ENCODE measurements around the gene RBM47.

Gene RBM47

GRCh38 chr4:40577588-40578253 lies 51.9 kb downstream of the RBM47 start:
- no peak for TF ChIP-seq L3MBTL2 (conservative IDR thresholded peaks at IDR 0.05)
- TF ChIP-seq SUZ12 (IDR thresholded peaks at IDR 0.05): no peak
- 0 out of 2 replicates have a peak, but pooled peaks have one; percentile 7 for TF ChIP-seq ZNF384 (IDR thresholded peaks at IDR 0.05)
- no peak for TF ChIP-seq TARDBP (IDR thresholded peaks at IDR 0.05)
- no peak for TF ChIP-seq PKNOX1 (IDR thresholded peaks at IDR 0.05)
- CTCF ChIA-PET: no interaction called here
- no peak for DNase-seq (ENCODE audit: extremely low spot score)
- POLR2A ChIA-PET: no interaction called here

- CTCF ChIA-PET: no interaction called here
- TF ChIP-seq CTBP1 (IDR thresholded peaks at IDR 0.05; ENCODE audit: borderline replicate concordance) (no peak), NFRKB (IDR thresholded peaks at IDR 0.05) (no peak), FOXM1 (IDR thresholded peaks at IDR 0.05; ENCODE audit: borderline replicate concordance) (no peak), HDGF (IDR thresholded peaks at IDR 0.05; ENCODE audit: borderline replicate concordance) (no peak), BHLHE40 (IDR thresholded peaks at IDR 0.05; ENCODE audit: borderline replicate concordance) (no peak), L3MBTL2 (conservative IDR thresholded peaks at IDR 0.05) (no peak), FOXA1 (IDR thresholded peaks at IDR 0.05) (no peak), LEF1 (IDR thresholded peaks at IDR 0.05; ENCODE audit: borderline replicate concordance) (no peak), ELF4 (IDR thresholded peaks at IDR 0.05) (no peak), ARNT (IDR thresholded peaks at IDR 0.05) (no peak), ZNF384 (IDR thresholded peaks at IDR 0.05) (no peak), SUZ12 (IDR thresholded peaks at IDR 0.05) (no peak), TARDBP (IDR thresholded peaks at IDR 0.05) (no peak), PKNOX1 (IDR thresholded peaks at IDR 0.05) (no peak), FOXK2 (IDR thresholded peaks at IDR 0.05) (no peak), SP1 (IDR thresholded peaks at IDR 0.05) (no peak)
- no peak for DNase-seq (ENCODE audit: extremely low spot score)
- POLR2A ChIA-PET: no interaction called here
These were observed 52.8 kb downstream of the RBM47 start for GRCh38 chr4:40576651-40577480.

GRCh38 chr4:40575846-40576245 lies 53.8 kb downstream of the RBM47 start:
- CTCF ChIA-PET: interaction anchor here (0.5 kb wide), 1 partner anchor 126 kb away, joined by 3 read pairs; no protein-coding TSS in a partner anchor

GRCh38 chr4:40573593-40574311 lies 55.9 kb downstream of the RBM47 start:
- TF ChIP-seq PKNOX1 (IDR thresholded peaks at IDR 0.05) (no peak), L3MBTL2 (conservative IDR thresholded peaks at IDR 0.05) (no peak), BHLHE40 (IDR thresholded peaks at IDR 0.05; ENCODE audit: borderline replicate concordance) (no peak), ELF4 (IDR thresholded peaks at IDR 0.05) (no peak), FOXK2 (IDR thresholded peaks at IDR 0.05) (no peak), TARDBP (IDR thresholded peaks at IDR 0.05) (no peak), FOXM1 (IDR thresholded peaks at IDR 0.05; ENCODE audit: borderline replicate concordance) (no peak), NFRKB (IDR thresholded peaks at IDR 0.05) (no peak), HDGF (IDR thresholded peaks at IDR 0.05; ENCODE audit: borderline replicate concordance) (no peak), FOXA1 (IDR thresholded peaks at IDR 0.05) (no peak), ARNT (IDR thresholded peaks at IDR 0.05) (no peak), SUZ12 (IDR thresholded peaks at IDR 0.05) (no peak), SP1 (IDR thresholded peaks at IDR 0.05) (no peak), CTBP1 (IDR thresholded peaks at IDR 0.05; ENCODE audit: borderline replicate concordance) (no peak), LEF1 (IDR thresholded peaks at IDR 0.05; ENCODE audit: borderline replicate concordance) (no peak), ZNF384 (IDR thresholded peaks at IDR 0.05) (no peak)
- no peak for DNase-seq (ENCODE audit: extremely low spot score)
- POLR2A ChIA-PET: no interaction called here
- CTCF ChIA-PET: no interaction called here

More at GRCh38 chr4:40575846-40576245, 53.8 kb downstream of the RBM47 start:
- POLR2A ChIA-PET: no interaction called here
- DNase-seq (ENCODE audit: extremely low spot score): no peak
- no peak for TF ChIP-seq BHLHE40 (IDR thresholded peaks at IDR 0.05; ENCODE audit: borderline replicate concordance)
- TF ChIP-seq L3MBTL2 (conservative IDR thresholded peaks at IDR 0.05): no peak
- TF ChIP-seq SUZ12 (IDR thresholded peaks at IDR 0.05): no peak

GRCh38 chr4:40572692-40573310 lies 56.9 kb downstream of the RBM47 start:
- no peak for DNase-seq (ENCODE audit: extremely low spot score)
- ChIA-PET POLR2A (no interaction called here), CTCF (no interaction called here)
- TF ChIP-seq NFRKB (IDR thresholded peaks at IDR 0.05): no peak
- no peak for TF ChIP-seq LEF1 (IDR thresholded peaks at IDR 0.05; ENCODE audit: borderline replicate concordance)
- TF ChIP-seq HDGF (IDR thresholded peaks at IDR 0.05; ENCODE audit: borderline replicate concordance): no peak
- TF ChIP-seq FOXM1 (IDR thresholded peaks at IDR 0.05; ENCODE audit: borderline replicate concordance): no peak
- no peak for TF ChIP-seq L3MBTL2 (conservative IDR thresholded peaks at IDR 0.05)
- no peak for TF ChIP-seq PKNOX1 (IDR thresholded peaks at IDR 0.05)
